Omental fat pad (tissue), 4 donors: ENCODE results near the gene TACC3. TPM values are rescaled to one million over a fixed set of nuclear protein-coding genes. Genes with fewer than 3 reads are reported as not detected.

ENCODE experiments used
- ATAC-seq: fragments of 150-250 bp; one replicate; pipeline ENCODE4 v1.9.1; 2016; ENCODE audit warnings: mild to moderate bottlenecking, moderate library complexity; ENCODE audit not compliant: low FRiP score
- DNase-seq: peaks from one replicate; pipeline ENCODE4 v3.0.0-alpha.2; 2019; ENCODE audit warnings: low spot score
- CTCF ChIP-seq, 3 donors: fragments of 450-650 bp; IDR thresholded peaks; one replicate each; pipeline ENCODE4 v1.5.1; 2016 to 2017; ENCODE audit warnings: antibody characterized with exemption in 3 of 3, mild to moderate bottlenecking in 3 of 3, moderate library complexity in 2 of 3
- total RNA-seq, 4 donors: library from RNA; depleted of rRNA; stranded (reverse); fragments of >200 nt; gene quantifications; one replicate each; pipeline ENCODE4 v1.1.0, GENCODE V29; 2016

TACC3 gene
- total RNA-seq, 4 donors from 2014 or later: 6.0 to 25.7 (median 10.0) TPM

GRCh38 chr4:1718095-1718850 lies 3.0 kb upstream of the TACC3 start:
- DNase-seq: no peak
- no peak for ATAC-seq
- no peak for TF ChIP-seq CTCF (IDR thresholded peaks at IDR 0.05)

DNA sequence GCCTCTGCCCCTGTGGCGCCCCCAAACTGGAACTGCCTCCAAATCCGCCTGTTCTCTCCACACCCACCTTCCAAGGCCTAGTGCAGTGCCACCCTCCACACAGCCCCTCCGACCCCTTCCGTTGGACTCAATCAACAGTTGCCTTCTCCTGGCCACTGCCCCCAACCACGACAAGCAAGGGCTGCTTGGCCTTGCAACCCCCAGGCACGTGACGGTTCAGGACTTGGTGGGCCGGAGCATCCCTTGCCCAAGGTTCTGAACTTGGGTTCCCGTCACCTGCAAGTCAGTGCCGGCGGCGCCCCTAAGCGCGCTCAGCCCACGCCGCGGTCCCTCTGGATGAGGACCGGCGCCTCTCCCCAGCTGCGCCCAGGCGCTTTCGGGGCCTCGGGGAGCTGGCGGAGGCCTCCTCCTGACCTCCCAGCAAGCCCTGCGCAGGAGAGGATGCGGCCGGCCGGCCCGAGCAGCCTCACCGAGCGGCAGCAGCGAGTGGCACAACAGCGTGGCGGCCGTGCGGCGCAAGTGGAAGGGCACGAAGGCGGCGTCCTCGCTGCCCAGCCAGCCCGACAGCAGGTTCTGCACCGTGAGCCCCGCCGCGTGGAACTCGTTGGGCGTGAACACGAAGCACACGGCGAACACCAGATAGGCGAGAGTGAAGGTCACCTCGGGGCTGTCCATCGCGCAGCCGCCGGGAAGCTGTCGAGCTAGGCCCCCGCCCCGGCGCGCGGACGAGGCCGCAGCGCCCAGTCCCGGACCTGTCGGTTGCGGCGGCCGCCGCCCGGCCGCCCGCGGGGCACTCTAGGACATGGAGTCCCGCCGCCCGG lies 948 bp upstream of the TACC3 start:
- TF ChIP-seq CTCF (IDR thresholded peaks at IDR 0.05): no peak
- ATAC-seq (peak; percentile 30), DNase-seq (no peak)

- no peak for ATAC-seq
- no peak for TF ChIP-seq CTCF (IDR thresholded peaks at IDR 0.05)
- no peak for DNase-seq
These were observed 587 bp downstream of the TACC3 start for GRCh38 chr4:1721666-1722550.

- ATAC-seq: no peak
- DNase-seq: no peak
- TF ChIP-seq CTCF (IDR thresholded peaks at IDR 0.05): no peak
These were observed 1.3 kb downstream of the TACC3 start for GRCh38 chr4:1722551-1723118.

DNA sequence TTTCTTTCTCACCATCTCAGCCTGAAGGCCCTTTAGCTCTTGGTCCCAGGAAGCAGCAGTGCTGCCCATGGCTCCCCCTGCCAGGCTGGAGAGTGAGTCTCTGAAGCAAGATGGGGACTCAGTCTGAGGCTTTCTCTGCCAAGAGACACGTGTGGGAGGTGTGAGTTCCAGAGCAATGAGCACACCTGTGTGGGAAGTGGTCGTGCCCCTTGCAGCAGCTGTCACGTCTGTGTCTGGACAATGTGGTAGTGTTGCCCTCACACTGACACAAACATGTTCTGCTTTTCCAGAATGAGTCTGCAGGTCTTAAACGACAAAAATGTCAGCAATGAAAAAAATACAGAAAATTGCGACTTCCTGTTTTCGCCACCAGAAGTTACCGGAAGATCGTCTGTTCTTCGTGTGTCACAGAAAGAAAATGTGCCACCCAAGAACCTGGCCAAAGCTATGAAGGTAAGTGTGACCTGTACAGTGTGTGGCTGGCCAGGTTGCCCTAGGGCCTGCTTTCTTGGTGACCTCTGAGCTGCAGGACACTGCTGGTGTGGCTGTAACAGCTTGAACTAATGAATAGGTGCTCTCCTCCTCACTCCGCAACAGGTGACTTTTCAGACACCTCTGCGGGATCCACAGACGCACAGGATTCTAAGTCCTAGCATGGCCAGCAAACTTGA lies 1.9 kb downstream of the TACC3 start:
- no peak for DNase-seq

More for the DNA sequence above, 1.9 kb downstream of the TACC3 start:
- ATAC-seq: no peak
- no peak for TF ChIP-seq CTCF (IDR thresholded peaks at IDR 0.05)
